CD4-positive, alpha-beta memory T cell (primary cell): ENCODE data around the gene RSPRY1. TPM values are rescaled to one million over a fixed set of nuclear protein-coding genes. Genes with fewer than 3 reads are reported as not detected.

ENCODE experiments used
- CTCF ChIA-PET: fragments of 350-600 bp; sonication (Branson Sonifier 250); formaldehyde crosslinking; loops from one replicate; lab custom pipeline; 2021; ENCODE audit warnings: inconsistent platforms; ENCODE audit not compliant: partially characterized antibody; lab: Charles Lee
- POLR2A ChIA-PET: fragments of 350-600 bp; sonication (Branson Sonifier 250); formaldehyde crosslinking; loops from one replicate; lab custom pipeline; 2021; ENCODE audit not compliant: partially characterized antibody; lab: Charles Lee
- DNase-seq, 5 donors: peaks; one replicate each; pipeline versions ENCODE4 v3.0.0 to v3.0.0-alpha.2; 2020 to 2022; ENCODE audit warnings: mixed read lengths in 1 of 5
- H3K27ac ChIP-seq: one replicate; pipeline ENCODE4 v1.7.0; 2013; ENCODE audit warnings: low read depth, low read length
- H3K27me3 ChIP-seq: 2 replicates; pipeline ENCODE4 v1.7.0; 2013; ENCODE audit warnings: mild to moderate bottlenecking, low read length, moderate library complexity; ENCODE audit not compliant: insufficient read depth
- H3K36me3 ChIP-seq: 2 replicates; pipeline ENCODE4 v1.7.0; 2013; ENCODE audit warnings: mild to moderate bottlenecking, low read length, moderate library complexity; ENCODE audit not compliant: insufficient read depth
- H3K4me1 ChIP-seq: 2 replicates; pipeline ENCODE4 v1.7.0; 2013; ENCODE audit warnings: mild to moderate bottlenecking, low read length, moderate library complexity; ENCODE audit not compliant: insufficient read depth
- H3K4me3 ChIP-seq, 2 donors: one replicate each; pipeline ENCODE4 v1.7.0; 2013; ENCODE audit warnings: low read length in 2 of 2, mild to moderate bottlenecking in 1 of 2
- H3K9me3 ChIP-seq, 2 donors: one replicate each; pipeline ENCODE4 v1.7.0; 2013; ENCODE audit warnings: low read length in 2 of 2, control low read depth in 1 of 2; ENCODE audit not compliant: control insufficient read depth in 1 of 2
- H3K27ac Mint-ChIP-seq, 7 donors: one replicate each; pipeline ENCODE4 v1.8.0; 2020 to 2021; ENCODE audit warnings: mixed read lengths in 7 of 7, mild to moderate bottlenecking in 6 of 7, inconsistent platforms in 3 of 7, moderate library complexity in 3 of 7
- H3K27me3 Mint-ChIP-seq, 2 donors: one replicate each; pipeline ENCODE4 v1.8.0; 2020 to 2021; ENCODE audit warnings: mixed read lengths in 2 of 2
- H3K36me3 Mint-ChIP-seq, 2 donors: one replicate each; pipeline ENCODE4 v1.8.0; 2020 to 2021; ENCODE audit warnings: mixed read lengths in 2 of 2, inconsistent platforms in 1 of 2, mild to moderate bottlenecking in 1 of 2
- H3K4me1 Mint-ChIP-seq, 4 donors: one replicate each; pipeline ENCODE4 v1.8.0; 2020 to 2021; ENCODE audit warnings: mixed read lengths in 4 of 4, mild to moderate bottlenecking in 1 of 4
- H3K4me3 Mint-ChIP-seq, 8 donors: one replicate each; pipeline ENCODE4 v1.8.0; 2020 to 2021; ENCODE audit warnings: mixed read lengths in 8 of 8, mild to moderate bottlenecking in 7 of 8, moderate library complexity in 6 of 8, inconsistent platforms in 3 of 8
- H3K9me3 Mint-ChIP-seq, 8 donors: one replicate each; pipeline ENCODE4 v1.8.0; 2020 to 2021; ENCODE audit warnings: mixed read lengths in 8 of 8, mild to moderate bottlenecking in 5 of 8, inconsistent platforms in 3 of 8, moderate library complexity in 1 of 8
- intact Hi-C: fragments of 100-400 bp; cut with micrococcal nuclease; formaldehyde crosslinking; loops from one replicate; pipeline ENCODE4 v1.15.1; 2023
- polyA plus RNA-seq, 2 donors: library from polyadenylated mRNA; unstranded; fragments of 300-500 nt; fragmentation: Illumina TruSeq; gene quantifications; one replicate each; pipeline ENCODE4 v1.2.3, GENCODE V29; 2021
- total RNA-seq, 2 experiments: library from RNA; stranded (reverse); gene quantifications; one replicate each; pipeline ENCODE4 v1.2.3, GENCODE V29; 2021

The RSPRY1 gene
- total and polyA plus RNA-seq, 4 experiments from 2014 or later: 28.5 to 38.0 (median 33.4) TPM

DNA sequence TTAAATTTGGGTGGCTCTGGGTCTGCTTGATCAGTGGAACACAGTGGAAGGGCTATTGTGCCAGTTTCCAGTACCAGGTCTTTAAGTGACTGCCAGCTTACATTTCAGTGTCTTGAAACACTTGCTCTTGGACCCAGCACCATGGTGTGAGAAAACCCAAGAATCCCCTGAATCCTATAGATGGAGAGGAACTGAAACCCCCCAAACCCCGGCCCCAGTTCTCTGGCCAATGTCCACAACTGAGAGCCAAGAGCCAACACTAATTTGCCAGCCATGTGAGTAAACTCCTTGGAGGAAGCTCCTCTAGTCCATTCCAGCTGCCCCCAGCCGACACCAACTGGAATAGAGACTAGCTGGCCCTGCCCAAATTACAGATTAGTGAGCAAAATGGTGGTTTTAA is 56.5 kb downstream of the RSPRY1 start:
- no peak overlapping the region for H3K4me3 ChIP-seq
- H3K36me3 ChIP-seq: peaks cover 13% of the 10 kb centered on the region
- no peaks in the 10 kb centered on the region for H3K27me3 ChIP-seq
- Mint-ChIP-seq H3K4me1 (peaks cover 11 to 21% (median 17%) of the 10 kb centered on the region in 4 donors), H3K9me3 (no peaks in the 10 kb centered on the region), H3K27me3 (no peaks in the 10 kb centered on the region), H3K36me3 (peaks cover 18 to 34% of the 10 kb centered on the region in 2 donors), H3K27ac (peak overlapping the region in 3 of 7 donors; percentile 10 to 57 (median 31)), H3K4me3 (no peak overlapping the region)
- POLR2A ChIA-PET: no interaction called here
- H3K4me1 ChIP-seq: peaks cover 17% of the 10 kb centered on the region
- H3K27ac ChIP-seq: no peak overlapping the region
- no peak for DNase-seq
- intact Hi-C loops: loop anchor here (5.0 kb wide), 1 partner anchor 885 kb away; the partner anchor contains the start of gene CFAP20
- CTCF ChIA-PET: interaction anchor here (3.1 kb wide), 1 partner anchor 175 kb away, joined by 12 read pairs; no protein-coding TSS in a partner anchor
- H3K9me3 ChIP-seq: no peaks in the 10 kb centered on the region

DNA sequence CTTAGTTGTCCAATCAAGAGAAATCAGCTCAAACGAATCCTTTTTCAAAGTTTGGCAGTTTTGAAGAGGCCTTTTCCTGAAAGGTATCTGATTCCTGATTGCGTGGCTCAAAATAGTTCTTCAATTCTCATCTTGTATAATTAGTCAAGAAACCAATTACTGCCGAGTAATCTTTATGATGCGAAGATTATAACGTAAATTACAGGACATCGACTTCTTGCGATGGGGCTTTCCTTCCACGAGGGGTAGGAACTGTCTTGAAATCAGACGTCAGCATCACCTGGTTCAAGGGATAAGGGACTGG is 58.3 kb downstream of the RSPRY1 start:
- no peaks in the 10 kb centered on the region for H3K27me3 Mint-ChIP-seq
- CTCF ChIA-PET: interaction anchor here (0.9 to 2.7 kb wide), 3 partner anchors 56 to 174 kb away, joined by 3 to 15 read pairs (median 7); no protein-coding TSS in a partner anchor
- peaks cover 9% of the 10 kb centered on the region for H3K36me3 ChIP-seq
- H3K27ac ChIP-seq: peak overlapping the region; percentile 78
- H3K27me3 ChIP-seq: no peaks in the 10 kb centered on the region
- peaks cover 17% of the 10 kb centered on the region for H3K4me1 ChIP-seq
- DNase-seq: no peak
- intact Hi-C loops: loop anchor here (1.0 to 5.0 kb wide), 3 partner anchors 56 to 883 kb away; partner anchors contain the start of genes CFAP20, CIAPIN1 and COQ9
- peak overlapping the region; percentile 49 to 60 for H3K4me3 ChIP-seq
- POLR2A ChIA-PET: interaction anchor here (1.0 to 2.9 kb wide), 6 partner anchors 12 to 203 kb away, joined by 3 to 25 read pairs (median 4); partner anchors contain the start of genes CIAPIN1 and COQ9
- peaks cover 11 to 28% of the 10 kb centered on the region in 2 donors for H3K36me3 Mint-ChIP-seq
- peak overlapping the region; percentile 93 to 99 (median 98) for H3K27ac Mint-ChIP-seq
- no peaks in the 10 kb centered on the region for H3K9me3 Mint-ChIP-seq
- H3K9me3 ChIP-seq: no peaks in the 10 kb centered on the region
- H3K4me1 Mint-ChIP-seq: peaks cover 11 to 21% (median 17%) of the 10 kb centered on the region in 4 donors
- H3K4me3 Mint-ChIP-seq: peak overlapping the region; percentile 91 to 98 (median 95)

DNA sequence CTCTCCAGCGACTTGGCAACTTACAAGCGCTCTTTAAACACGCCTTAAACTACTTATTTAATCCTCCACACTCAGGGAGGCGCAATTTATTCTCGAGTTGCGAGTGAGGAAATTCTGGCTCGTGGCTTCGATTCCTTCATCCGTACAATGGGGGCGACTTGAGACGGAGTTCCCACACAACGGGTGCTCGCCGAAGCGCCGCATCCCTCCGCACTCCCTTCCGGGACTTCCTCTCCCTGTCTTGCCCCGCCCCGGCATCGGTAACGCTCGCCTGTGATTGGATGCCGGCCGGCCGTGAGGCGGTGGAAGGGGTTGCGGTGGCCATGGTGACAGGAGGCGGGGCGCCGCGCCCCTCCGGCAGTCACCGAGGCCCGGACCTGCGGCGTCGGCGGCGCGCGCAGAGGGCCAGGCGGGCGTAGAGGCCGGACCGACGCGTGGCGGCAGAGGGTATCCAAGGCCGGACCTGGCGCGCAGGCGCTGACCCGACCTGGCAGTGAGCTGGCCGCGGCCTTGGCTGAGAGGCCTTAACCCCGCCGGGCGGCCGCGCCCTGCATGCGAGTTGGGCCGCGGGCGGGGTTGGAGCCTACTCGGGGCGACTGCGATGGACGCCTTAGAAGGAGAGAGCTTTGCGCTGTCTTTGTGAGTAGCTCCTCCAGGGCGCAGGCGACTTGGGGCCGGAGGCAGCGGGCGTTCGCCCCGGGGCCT is 58.8 kb downstream of the RSPRY1 start, which contains the start of gene ARL2BP:
Gene ARL2BP (plus strand): TSS at position 493 of the 705 bp plus-strand sequence. CDS start 109 bp downstream, at position 602.
- Mint-ChIP-seq H3K4me3 (peak within 1 kb of the TSS; percentile 91 to 98 (median 95)), H3K36me3 (peaks cover 15 to 33% of the 10 kb centered on the region in 2 donors), H3K9me3 (no peaks in the 10 kb centered on the region), H3K4me1 (peaks cover 13 to 21% (median 18%) of the 10 kb centered on the region in 4 donors), H3K27ac (peak within 1 kb of the TSS; percentile 93 to 99 (median 98)), H3K27me3 (no peaks in the 10 kb centered on the region)
- intact Hi-C loops: loop anchor here (1.0 to 5.0 kb wide), 6 partner anchors 22 to 882 kb away; partner anchors contain the start of genes CFAP20, CIAPIN1, COQ9 and PLLP
- CTCF ChIA-PET: interaction anchor here (0.6 to 2.7 kb wide), 5 partner anchors 55 to 174 kb away, joined by 3 to 15 read pairs (median 3); no protein-coding TSS in a partner anchor
- Histone ChIP-seq H3K36me3 (peaks cover 14% of the 10 kb centered on the region), H3K4me1 (peaks cover 17% of the 10 kb centered on the region), H3K27ac (peak within 1 kb of the TSS; percentile 78), H3K4me3 (peak within 1 kb of the TSS; percentile 49 to 60), H3K27me3 (no peaks in the 10 kb centered on the region), H3K9me3 (no peaks in the 10 kb centered on the region)
- peak; percentile 94 to 98 (median 95) for DNase-seq
- POLR2A ChIA-PET: interaction anchor here (0.9 to 2.9 kb wide), 14 partner anchors 9 to 292 kb away, joined by 3 to 25 read pairs (median 4); partner anchors contain the start of genes CCDC102A, CIAPIN1, COQ9 and PLLP

DNA sequence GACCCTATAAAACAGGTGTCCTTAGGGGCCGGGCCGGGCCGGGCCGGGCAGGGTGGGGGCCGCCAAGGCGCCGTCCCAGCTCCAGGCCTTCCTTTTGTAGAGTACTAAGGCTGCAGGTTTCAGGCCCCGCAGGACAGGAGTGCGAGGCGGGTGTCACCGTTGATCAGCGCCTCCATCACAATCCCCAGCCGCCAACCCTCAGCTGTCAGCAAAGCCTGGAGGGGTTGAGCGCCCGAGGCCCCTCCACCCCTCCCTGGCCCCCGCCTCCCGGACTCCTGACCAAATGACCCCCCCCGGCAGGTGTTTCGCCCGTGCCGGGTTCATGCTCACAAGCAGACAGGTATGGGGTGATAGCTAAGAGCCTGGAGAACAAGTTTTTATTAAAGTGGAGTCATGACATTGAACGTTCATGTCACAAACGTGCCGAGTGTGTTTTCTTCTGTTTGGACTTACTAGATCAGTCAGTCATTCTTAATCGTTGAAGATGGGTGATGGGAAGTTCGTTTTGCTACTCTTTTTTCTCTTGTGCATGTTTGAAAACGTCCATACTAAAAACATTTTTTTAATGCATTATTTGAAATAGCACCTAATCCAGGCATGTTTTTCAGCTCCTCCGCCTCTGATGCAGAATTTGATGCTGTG is 59.5 kb downstream of the RSPRY1 start:
- Mint-ChIP-seq H3K4me1 (peaks cover 13 to 21% (median 18%) of the 10 kb centered on the region in 4 donors), H3K36me3 (peaks cover 16 to 35% of the 10 kb centered on the region in 2 donors), H3K9me3 (no peaks in the 10 kb centered on the region), H3K27ac (peak overlapping the region; percentile 2 to 93 (median 69)), H3K27me3 (no peaks in the 10 kb centered on the region), H3K4me3 (peak overlapping the region; percentile 75 to 96 (median 82))
- H3K36me3 ChIP-seq: peaks cover 18% of the 10 kb centered on the region
- ChIA-PET POLR2A (interaction anchor here (0.9 to 2.9 kb wide), 14 partner anchors 9 to 291 kb away, joined by 3 to 25 read pairs (median 4); partner anchors contain the start of genes CCDC102A, CIAPIN1, COQ9 and PLLP), CTCF (interaction anchor here (0.6 to 2.7 kb wide), 5 partner anchors 54 to 173 kb away, joined by 3 to 15 read pairs (median 3); no protein-coding TSS in a partner anchor)
- peak in 1 of 5 donors; percentile 7 for DNase-seq
- H3K27me3 ChIP-seq: no peaks in the 10 kb centered on the region
- intact Hi-C loops: loop anchor here (1.0 to 5.0 kb wide), 3 partner anchors 22 to 59 kb away; partner anchors contain the start of genes PLLP, PSME3IP1 and RSPRY1
- peak overlapping the region; percentile 78 for H3K27ac ChIP-seq
- no peaks in the 10 kb centered on the region for H3K9me3 ChIP-seq
- H3K4me1 ChIP-seq: peaks cover 17% of the 10 kb centered on the region
- peak overlapping the region; percentile 49 to 60 for H3K4me3 ChIP-seq

DNA sequence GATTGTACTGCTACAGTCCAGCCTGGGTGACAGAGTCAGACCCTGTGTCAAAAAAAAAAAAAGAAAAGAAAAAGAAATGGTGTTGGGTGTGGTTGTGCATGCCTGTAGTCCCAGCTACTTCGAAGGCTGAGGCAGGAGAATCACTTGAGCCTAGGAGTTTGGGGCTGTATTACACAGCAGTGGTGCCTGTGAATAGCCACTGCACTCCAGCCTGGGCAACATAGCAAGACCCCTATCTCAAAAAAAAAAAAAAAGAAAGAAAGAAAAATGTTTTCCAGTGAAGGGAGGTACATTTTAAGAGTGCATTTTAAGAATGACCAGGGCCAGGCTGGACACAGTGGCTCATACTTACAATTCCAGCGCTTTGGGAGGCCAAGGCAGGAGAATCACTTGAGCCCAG is 65.2 kb downstream of the RSPRY1 start:
- no peak overlapping the region for H3K27ac Mint-ChIP-seq
- no peak overlapping the region for H3K4me3 Mint-ChIP-seq
- H3K36me3 ChIP-seq: peaks cover 27% of the 10 kb centered on the region
- H3K4me1 Mint-ChIP-seq: peaks cover 0 to 3% (median under 1%) of the 10 kb centered on the region in 4 donors
- H3K27me3 ChIP-seq: no peaks in the 10 kb centered on the region
- CTCF ChIA-PET: interaction anchor here (0.6 kb wide), 1 partner anchor 77 kb away, joined by 3 read pairs; no protein-coding TSS in a partner anchor
- H3K36me3 Mint-ChIP-seq: peaks cover 31 to 47% of the 10 kb centered on the region in 2 donors
- H3K4me1 ChIP-seq: no peaks in the 10 kb centered on the region
- H3K4me3 ChIP-seq: no peak overlapping the region
- POLR2A ChIA-PET: no interaction called here
- no peaks in the 10 kb centered on the region for H3K9me3 Mint-ChIP-seq
- H3K9me3 ChIP-seq: no peaks in the 10 kb centered on the region
- no peak overlapping the region for H3K27ac ChIP-seq
- H3K27me3 Mint-ChIP-seq: no peaks in the 10 kb centered on the region
- intact Hi-C loops: no loop called here
- no peak for DNase-seq

DNA sequence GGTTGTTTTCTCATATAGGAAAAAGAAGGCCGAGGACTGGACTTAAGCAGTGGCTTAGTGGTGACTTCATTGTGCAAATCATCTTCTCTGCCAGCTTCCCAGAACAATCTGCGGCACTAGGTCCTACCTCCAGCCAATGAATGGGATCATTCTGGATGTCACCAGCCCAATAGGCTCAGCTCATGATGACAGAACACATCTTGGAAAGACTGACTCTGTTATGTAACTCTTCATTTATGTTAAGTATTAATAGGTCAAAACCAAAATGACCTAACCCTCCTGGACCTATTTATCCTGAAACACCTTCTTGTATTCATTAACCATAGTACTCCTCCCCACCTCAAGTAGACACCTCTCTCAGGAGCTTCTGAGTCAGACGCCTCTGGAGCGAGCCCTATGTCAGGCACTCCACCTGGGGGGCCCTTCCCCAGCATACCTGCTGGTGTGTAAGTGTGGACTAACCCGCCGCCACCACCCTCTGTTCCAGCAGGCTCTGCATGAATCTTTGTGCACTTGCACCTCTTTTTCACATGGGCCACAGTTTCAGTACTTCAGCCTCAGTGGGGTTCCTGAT is 66.1 kb downstream of the RSPRY1 start:
- Histone ChIP-seq H3K4me3 (no peak overlapping the region), H3K9me3 (no peaks in the 10 kb centered on the region), H3K27ac (no peak overlapping the region), H3K27me3 (no peaks in the 10 kb centered on the region), H3K4me1 (no peaks in the 10 kb centered on the region), H3K36me3 (peaks cover 27% of the 10 kb centered on the region)
- DNase-seq: peak in 1 of 5 donors; percentile 24
- H3K36me3 Mint-ChIP-seq: peaks cover 31 to 46% of the 10 kb centered on the region in 2 donors
- H3K27me3 Mint-ChIP-seq: no peaks in the 10 kb centered on the region
- H3K4me3 Mint-ChIP-seq: no peak overlapping the region
- ChIA-PET CTCF (no interaction called here), POLR2A (no interaction called here)
- peaks cover 0 to 3% (median under 1%) of the 10 kb centered on the region in 4 donors for H3K4me1 Mint-ChIP-seq
- peak overlapping the region in 1 of 7 donors; percentile 27 for H3K27ac Mint-ChIP-seq
- no peaks in the 10 kb centered on the region for H3K9me3 Mint-ChIP-seq
- intact Hi-C loops: no loop called here
